ENCODE measurements around the gene PTPRD. TPM values are rescaled to one million over a fixed set of nuclear protein-coding genes. Genes with fewer than 3 reads are reported as not detected.

The PTPRD gene
- total RNA-seq, 4 donors from 2014 or later: 85.8 to 169 (median 135) TPM

- Histone ChIP-seq H3K27ac (no peak overlapping the region), H3K4me3 (no peak overlapping the region), H3K4me1 (no peaks in the 10 kb centered on the region), H3K9me3 (no peaks in the 10 kb centered on the region), H3K27me3 (no peaks in the 10 kb centered on the region), H3K36me3 (no peaks in the 10 kb centered on the region)
- no peak for DNase-seq
- TF ChIP-seq CTCF (IDR thresholded peaks at IDR 0.05) (no peak), POLR2A (IDR thresholded peaks at IDR 0.05) (no peak)
Observed at GRCh38 chr9:8659108-8659507, 1953.7 kb downstream of the PTPRD start.

- no peak for DNase-seq
- H3K36me3 ChIP-seq: no peaks in the 10 kb centered on the region
- H3K4me1 ChIP-seq: no peaks in the 10 kb centered on the region
- H3K4me3 ChIP-seq: no peak overlapping the region
- H3K9me3 ChIP-seq: no peaks in the 10 kb centered on the region
- no peak overlapping the region for H3K27ac ChIP-seq
- TF ChIP-seq CTCF (IDR thresholded peaks at IDR 0.05): no peak
- no peak for TF ChIP-seq POLR2A (IDR thresholded peaks at IDR 0.05)
- no peaks in the 10 kb centered on the region for H3K27me3 ChIP-seq
Observed at GRCh38 chr9:8655071-8655470, 1957.7 kb downstream of the PTPRD start.

GRCh38 chr9:8653855-8654254 lies 1958.9 kb downstream of the PTPRD start:
- no peaks in the 10 kb centered on the region for H3K4me1 ChIP-seq
- TF ChIP-seq CTCF (IDR thresholded peaks at IDR 0.05) (no peak), POLR2A (IDR thresholded peaks at IDR 0.05) (no peak)
- no peak for DNase-seq
- no peaks in the 10 kb centered on the region for H3K9me3 ChIP-seq
- H3K36me3 ChIP-seq: no peaks in the 10 kb centered on the region
- H3K27me3 ChIP-seq: no peaks in the 10 kb centered on the region
- no peak overlapping the region for H3K27ac ChIP-seq
- H3K4me3 ChIP-seq: no peak overlapping the region

- TF ChIP-seq CTCF (IDR thresholded peaks at IDR 0.05) (no peak), POLR2A (IDR thresholded peaks at IDR 0.05) (no peak)
- Histone ChIP-seq H3K9me3 (no peaks in the 10 kb centered on the region), H3K4me3 (no peak overlapping the region), H3K4me1 (no peaks in the 10 kb centered on the region), H3K36me3 (no peaks in the 10 kb centered on the region), H3K27ac (no peak overlapping the region), H3K27me3 (no peaks in the 10 kb centered on the region)
- no peak for DNase-seq
Observed at GRCh38 chr9:8653111-8653510, 1959.7 kb downstream of the PTPRD start.

- Histone ChIP-seq H3K27ac (no peak overlapping the region), H3K36me3 (no peaks in the 10 kb centered on the region), H3K4me1 (no peaks in the 10 kb centered on the region), H3K9me3 (no peaks in the 10 kb centered on the region), H3K27me3 (no peaks in the 10 kb centered on the region), H3K4me3 (no peak overlapping the region)
- TF ChIP-seq CTCF (IDR thresholded peaks at IDR 0.05): no peak
- no peak for TF ChIP-seq POLR2A (IDR thresholded peaks at IDR 0.05)
- no peak for DNase-seq
Observed at GRCh38 chr9:8652255-8652654, 1960.5 kb downstream of the PTPRD start.

- H3K27me3 ChIP-seq: no peaks in the 10 kb centered on the region
- TF ChIP-seq POLR2A (IDR thresholded peaks at IDR 0.05): no peak
- no peak for TF ChIP-seq CTCF (IDR thresholded peaks at IDR 0.05)
- no peak overlapping the region for H3K27ac ChIP-seq
- no peaks in the 10 kb centered on the region for H3K36me3 ChIP-seq
- no peak overlapping the region for H3K4me3 ChIP-seq
- no peak for DNase-seq
- no peaks in the 10 kb centered on the region for H3K4me1 ChIP-seq
- no peaks in the 10 kb centered on the region for H3K9me3 ChIP-seq
Observed at GRCh38 chr9:8651846-8652215, 1961.0 kb downstream of the PTPRD start.

All from Peyer's patch (tissue), 4 donors.